ENCODE data around the gene CORO2A. TPM values are rescaled to one million over a fixed set of nuclear protein-coding genes. Genes with fewer than 3 reads are reported as not detected.

Gene CORO2A
- total RNA-seq, 1 experiment from 2014 or later, result 30.5 TPM

DNA sequence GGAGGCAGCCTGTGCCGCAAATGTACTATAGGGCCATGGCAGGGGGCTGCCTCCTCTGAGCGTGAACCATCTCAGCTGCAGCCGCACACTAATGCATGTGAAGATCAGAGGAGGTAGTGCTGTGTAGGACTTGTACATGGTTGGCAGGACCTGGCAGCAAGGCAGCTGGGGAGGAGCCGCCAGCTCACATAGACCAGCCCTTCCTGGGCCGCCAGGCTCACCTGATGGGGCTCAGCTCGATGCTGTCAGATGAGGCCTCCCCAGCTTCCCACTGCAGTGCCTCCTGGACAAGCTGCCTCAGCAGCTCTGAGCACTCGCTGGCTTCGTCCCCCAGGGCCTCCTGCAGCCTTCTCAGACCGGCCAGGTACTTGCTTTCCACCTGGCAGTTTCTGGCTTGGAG, 18.0 kb upstream of the CORO2A start:
- H3K4me3 ChIP-seq (ENCODE audit: insufficient read depth, low read depth, low read length), result no peak overlapping the region
- no peak for DNase-seq
- peaks cover 4% of the 10 kb centered on the region; the same call in 1 of the 2 replicates for H3K36me3 ChIP-seq (replicated peaks; ENCODE audit: control insufficient read depth, insufficient read depth, low read length)
- no peaks in the 10 kb centered on the region for H3K27me3 ChIP-seq (ENCODE audit: control insufficient read depth, insufficient read depth, low read length)

DNA sequence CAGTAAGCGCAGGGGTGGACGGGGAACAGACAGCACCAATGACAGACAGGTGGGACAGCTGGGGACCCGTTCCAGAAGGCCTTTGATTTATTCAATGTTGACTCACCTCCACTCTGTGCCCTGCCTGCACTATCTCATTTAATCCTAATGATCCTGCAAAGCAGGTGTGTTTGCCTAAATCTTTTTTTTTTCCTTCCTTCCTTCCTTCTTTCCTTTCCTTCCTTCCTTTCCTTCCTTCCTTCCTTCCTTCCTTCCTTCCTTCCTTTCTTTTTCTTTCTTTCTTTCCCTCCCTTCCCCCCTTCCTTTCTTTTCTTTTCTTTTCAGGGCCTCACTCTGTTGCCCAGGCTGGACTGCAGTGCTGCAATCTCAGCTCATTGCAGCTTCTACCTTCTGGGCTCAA, 17.1 kb upstream of the CORO2A start:
- Histone ChIP-seq H3K27me3 (ENCODE audit: control insufficient read depth, insufficient read depth, low read length) (no peaks in the 10 kb centered on the region), H3K4me3 (ENCODE audit: insufficient read depth, low read depth, low read length) (no peak overlapping the region), H3K36me3 (replicated peaks; ENCODE audit: control insufficient read depth, insufficient read depth, low read length) (peaks cover 2% of the 10 kb centered on the region; the same call in 1 of the 2 replicates)
- DNase-seq, result no peak

DNA sequence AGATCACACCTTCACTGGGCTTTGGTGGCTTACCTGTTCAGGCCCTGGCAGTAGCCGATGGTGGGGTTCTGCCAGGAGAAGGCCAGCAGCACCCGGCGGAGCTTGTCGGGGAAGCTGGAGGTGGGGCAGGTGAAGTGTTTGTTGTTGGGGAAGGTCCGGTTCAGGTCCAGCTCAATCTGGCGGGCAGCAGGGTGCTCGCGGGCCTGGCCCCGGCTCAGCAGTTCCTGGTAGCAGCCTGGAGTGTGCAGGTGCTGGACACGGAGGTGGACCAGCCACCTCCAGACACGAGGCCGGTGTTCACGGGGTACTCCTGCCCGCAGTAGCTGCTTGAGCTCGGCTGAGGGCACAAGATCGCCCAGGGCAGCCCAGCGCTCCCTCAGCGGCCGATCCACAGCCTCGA, 16.2 kb upstream of the CORO2A start:
- DNase-seq, result no peak

DNA sequence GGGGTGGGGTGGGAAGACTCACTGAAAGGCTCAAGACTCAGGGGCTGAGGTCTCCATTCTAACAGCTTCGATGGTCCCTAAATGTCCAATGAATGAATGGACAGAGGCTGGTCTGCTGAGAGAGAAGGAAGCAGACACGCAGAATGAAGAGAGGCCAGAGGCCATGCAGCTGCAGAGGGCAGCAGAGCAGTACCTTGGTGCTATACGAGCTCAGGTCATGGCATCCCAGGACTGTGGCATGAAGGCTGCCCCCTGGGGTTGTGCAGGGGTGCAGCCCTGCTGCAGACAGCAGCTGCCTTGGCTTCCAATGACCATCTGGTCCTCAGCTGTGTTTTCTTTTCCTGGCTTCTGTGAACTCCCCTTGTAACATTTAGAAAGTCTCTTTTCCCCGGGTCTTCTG, 15.2 kb upstream of the CORO2A start:
- DNase-seq, result no peak
- Histone ChIP-seq H3K4me3 (ENCODE audit: insufficient read depth, low read depth, low read length) (no peak overlapping the region), H3K27me3 (ENCODE audit: control insufficient read depth, insufficient read depth, low read length) (no peaks in the 10 kb centered on the region), H3K36me3 (replicated peaks; ENCODE audit: control insufficient read depth, insufficient read depth, low read length) (peaks cover 2% of the 10 kb centered on the region; the same call in 1 of the 2 replicates)

More for the DNA sequence above, 16.2 kb upstream of the CORO2A start:
- Histone ChIP-seq H3K27me3 (ENCODE audit: control insufficient read depth, insufficient read depth, low read length) (no peaks in the 10 kb centered on the region), H3K4me3 (ENCODE audit: insufficient read depth, low read depth, low read length) (no peak overlapping the region), H3K36me3 (replicated peaks; ENCODE audit: control insufficient read depth, insufficient read depth, low read length) (peaks cover 2% of the 10 kb centered on the region; the same call in 1 of the 2 replicates)

DNA sequence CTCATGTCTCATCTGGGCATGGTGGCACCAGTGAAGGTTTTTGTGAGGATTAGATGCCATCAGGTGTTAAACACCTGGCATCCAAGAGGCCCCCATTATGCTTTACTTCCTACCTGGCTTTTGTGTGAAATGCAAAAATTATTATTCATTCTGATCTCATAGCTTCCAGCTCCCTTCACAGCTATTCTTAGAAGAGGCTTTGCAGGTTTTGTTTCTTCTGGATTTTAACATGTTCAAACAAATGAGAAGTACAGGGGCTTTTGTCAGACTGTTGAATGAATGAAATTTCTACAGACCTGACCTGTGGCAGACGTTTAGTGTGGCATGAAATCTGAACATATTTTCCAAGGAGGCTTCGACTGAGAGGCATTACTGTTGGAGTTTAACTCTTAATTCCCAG, 14.3 kb upstream of the CORO2A start:
- no peak overlapping the region for H3K4me3 ChIP-seq (ENCODE audit: insufficient read depth, low read depth, low read length)
- DNase-seq, result no peak
- H3K36me3 ChIP-seq (replicated peaks; ENCODE audit: control insufficient read depth, insufficient read depth, low read length), result peaks cover 2% of the 10 kb centered on the region; the same call in 1 of the 2 replicates
- H3K27me3 ChIP-seq (ENCODE audit: control insufficient read depth, insufficient read depth, low read length), result no peaks in the 10 kb centered on the region

DNA sequence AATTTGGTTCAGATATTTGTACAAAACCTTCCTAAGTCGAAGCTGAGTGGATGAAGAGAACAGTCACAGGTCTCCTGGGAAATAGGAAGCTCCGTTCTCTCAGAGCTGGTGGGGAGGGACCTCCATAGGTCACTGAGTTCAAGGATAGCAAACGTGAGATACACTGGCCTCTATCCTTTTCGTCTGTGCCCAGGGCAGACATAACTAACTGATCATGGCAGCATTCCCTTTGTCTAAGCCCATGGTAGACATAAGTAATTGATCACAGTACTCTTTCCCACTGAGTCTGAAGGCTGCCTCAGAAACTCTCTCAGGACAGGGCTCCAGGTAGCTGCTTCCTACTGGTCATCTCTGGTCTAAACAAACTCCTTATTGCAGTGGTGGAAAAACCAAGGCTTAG, 12.3 kb upstream of the CORO2A start:
- 0 out of 2 replicates have a peak, but pooled peaks cover 1% of the 10 kb centered on the region for H3K36me3 ChIP-seq (replicated peaks; ENCODE audit: control insufficient read depth, insufficient read depth, low read length)
- H3K27me3 ChIP-seq (ENCODE audit: control insufficient read depth, insufficient read depth, low read length), result no peaks in the 10 kb centered on the region
- H3K4me3 ChIP-seq (ENCODE audit: insufficient read depth, low read depth, low read length), result no peak overlapping the region
- DNase-seq, result no peak

DNA sequence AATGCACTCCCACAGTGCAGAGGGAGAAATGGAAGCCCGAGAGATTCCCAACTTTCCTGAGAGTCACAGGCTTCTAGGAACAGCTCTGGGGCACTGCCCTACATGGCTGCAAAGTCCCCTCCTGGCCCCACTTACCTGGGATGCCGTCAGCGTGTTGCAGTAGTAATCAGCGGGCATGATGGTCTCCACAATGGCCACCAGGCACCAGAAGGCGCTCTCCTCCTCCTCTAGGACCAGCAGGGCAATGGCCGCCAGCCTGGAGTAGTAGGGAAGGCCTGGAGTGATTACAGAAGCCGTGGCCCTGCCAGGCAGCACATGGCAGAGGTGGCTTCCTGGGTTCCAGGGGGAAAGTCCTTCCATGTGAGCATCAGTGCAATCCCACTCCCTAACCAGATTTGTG, 10.7 kb upstream of the CORO2A start:
- no peaks in the 10 kb centered on the region for H3K27me3 ChIP-seq (ENCODE audit: control insufficient read depth, insufficient read depth, low read length)
- peaks cover 1% of the 10 kb centered on the region; the same call in 1 of the 2 replicates for H3K36me3 ChIP-seq (replicated peaks; ENCODE audit: control insufficient read depth, insufficient read depth, low read length)
- DNase-seq, result no peak
- no peak overlapping the region for H3K4me3 ChIP-seq (ENCODE audit: insufficient read depth, low read depth, low read length)

DNA sequence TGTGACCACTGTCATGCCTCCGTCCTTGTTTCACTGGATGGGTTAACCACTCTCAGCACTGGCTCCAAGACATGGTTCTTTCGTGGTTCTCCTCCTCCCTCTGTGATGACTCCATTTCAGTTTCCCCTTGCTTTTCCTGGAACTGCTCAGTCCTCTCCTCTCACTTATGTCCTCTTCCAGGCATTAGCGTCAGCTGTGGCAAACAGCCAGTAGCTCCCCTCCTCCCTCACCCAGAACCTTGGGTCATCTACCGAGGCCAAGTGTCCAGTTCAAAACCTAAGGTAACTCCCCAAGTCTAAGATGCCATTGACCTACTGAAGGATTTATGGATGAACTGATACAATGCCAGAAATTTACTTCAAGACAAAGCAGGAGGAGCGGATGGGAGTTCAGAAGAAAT, 9.8 kb upstream of the CORO2A start:
- Histone ChIP-seq H3K36me3 (replicated peaks; ENCODE audit: control insufficient read depth, insufficient read depth, low read length) (no peaks in the 10 kb centered on the region; the same call in 1 of the 2 replicates), H3K4me3 (ENCODE audit: insufficient read depth, low read depth, low read length) (no peak overlapping the region), H3K27me3 (ENCODE audit: control insufficient read depth, insufficient read depth, low read length) (no peaks in the 10 kb centered on the region)
- DNase-seq, result no peak

DNA sequence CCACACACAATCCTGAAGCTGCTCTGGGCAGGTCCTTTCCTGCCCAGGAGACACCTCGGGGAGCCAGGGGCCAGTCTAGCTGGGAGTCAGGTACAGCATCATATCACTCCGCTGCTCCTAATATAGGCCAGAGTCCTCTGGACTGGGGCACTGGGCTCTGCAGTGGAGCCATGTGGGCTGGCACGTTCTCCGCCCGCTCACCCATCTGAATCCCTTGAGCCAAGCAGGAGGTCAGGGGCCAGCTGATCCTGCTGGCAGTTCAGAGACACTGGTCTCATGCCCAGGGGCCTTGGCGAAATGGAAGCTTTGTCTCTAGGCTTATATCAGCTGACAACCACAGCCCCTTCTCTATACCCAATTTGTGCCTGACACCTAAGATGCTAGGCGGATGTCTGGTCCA, 9.3 kb upstream of the CORO2A start:
- no peak overlapping the region for H3K4me3 ChIP-seq (ENCODE audit: insufficient read depth, low read depth, low read length)
- no peaks in the 10 kb centered on the region; the same call in 1 of the 2 replicates for H3K36me3 ChIP-seq (replicated peaks; ENCODE audit: control insufficient read depth, insufficient read depth, low read length)
- no peak for DNase-seq
- no peaks in the 10 kb centered on the region for H3K27me3 ChIP-seq (ENCODE audit: control insufficient read depth, insufficient read depth, low read length)

DNA sequence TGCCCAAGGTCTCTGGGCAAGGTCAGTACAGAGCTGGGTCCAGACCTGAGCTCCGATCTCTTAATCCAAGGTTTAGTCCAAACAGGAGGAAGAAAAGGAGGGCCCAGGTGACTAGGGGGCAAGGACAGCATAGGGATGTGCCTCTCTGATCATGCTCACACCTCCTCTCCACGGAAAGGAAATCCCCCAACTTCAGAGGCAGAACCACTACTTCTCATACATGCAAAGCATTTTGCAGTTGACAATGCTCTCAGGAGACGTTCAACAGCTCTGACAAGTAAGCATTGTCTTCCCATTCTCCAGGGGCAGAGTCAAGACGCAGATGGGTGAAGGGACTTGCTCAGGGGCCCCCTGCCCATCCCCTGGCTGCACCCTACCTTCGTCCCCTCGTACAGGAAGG, 8.7 kb upstream of the CORO2A start:
- no peak for DNase-seq
- Histone ChIP-seq H3K27me3 (ENCODE audit: control insufficient read depth, insufficient read depth, low read length) (no peaks in the 10 kb centered on the region), H3K36me3 (replicated peaks; ENCODE audit: control insufficient read depth, insufficient read depth, low read length) (no peaks in the 10 kb centered on the region; the same call in 1 of the 2 replicates), H3K4me3 (ENCODE audit: insufficient read depth, low read depth, low read length) (no peak overlapping the region)

DNA sequence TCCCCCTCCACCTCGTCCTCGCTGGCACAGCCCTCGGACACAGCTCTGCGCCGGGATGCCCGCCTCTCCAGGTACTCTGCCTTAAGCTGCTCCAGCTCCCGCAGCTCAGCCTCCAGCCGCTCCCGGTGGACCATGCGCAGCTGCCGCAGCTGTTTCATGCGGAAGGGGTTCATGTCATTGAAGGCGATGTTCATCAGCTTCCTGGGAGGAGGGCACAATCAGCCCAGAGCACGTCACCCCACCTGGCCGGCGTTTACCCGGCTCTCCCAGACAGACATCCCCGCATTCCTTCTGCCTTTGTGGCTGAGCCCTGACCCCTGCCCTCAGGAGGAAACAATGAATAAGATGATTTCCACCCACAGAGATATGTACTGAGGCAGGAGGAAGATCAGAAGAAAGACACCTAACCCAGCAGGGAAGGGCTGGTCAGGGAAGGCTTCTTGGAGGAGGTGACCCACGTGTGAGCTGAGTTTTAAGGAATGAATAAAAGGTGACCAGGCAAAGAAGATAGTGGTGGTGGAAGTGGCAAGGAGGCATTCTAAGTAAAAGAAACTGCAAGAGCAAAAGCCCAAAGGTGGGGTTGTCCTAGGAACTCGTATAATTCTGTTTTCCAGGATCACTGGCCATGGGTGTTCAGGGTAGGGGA, 7.1 kb upstream of the CORO2A start:
- H3K27me3 ChIP-seq (ENCODE audit: control insufficient read depth, insufficient read depth, low read length), result no peaks in the 10 kb centered on the region
- H3K4me3 ChIP-seq (ENCODE audit: insufficient read depth, low read depth, low read length), result no peak overlapping the region
- H3K36me3 ChIP-seq (replicated peaks; ENCODE audit: control insufficient read depth, insufficient read depth, low read length), result no peaks in the 10 kb centered on the region; the same call in 1 of the 2 replicates
- DNase-seq, result peak; percentile 74

DNA sequence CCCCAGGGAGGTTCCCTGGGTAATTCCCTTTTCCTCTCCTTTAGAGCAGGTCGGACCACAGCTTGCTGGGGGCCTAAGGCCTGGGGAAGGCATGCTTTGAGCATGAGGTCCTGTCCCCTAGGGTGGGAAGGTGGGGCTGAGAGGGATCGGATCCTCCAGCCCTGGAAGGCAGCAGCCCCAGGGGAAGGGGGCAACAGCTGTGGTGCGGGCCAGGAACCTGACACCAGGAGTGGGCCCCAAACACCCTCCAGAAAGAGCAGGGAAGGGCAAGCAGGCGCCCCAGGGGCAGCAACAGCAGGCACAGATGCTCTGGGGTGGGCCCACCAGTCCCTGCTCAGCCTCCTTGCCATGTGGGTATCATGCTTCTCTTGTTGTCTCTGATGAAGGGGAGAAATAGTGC, 3.2 kb upstream of the CORO2A start:
- H3K36me3 ChIP-seq (replicated peaks; ENCODE audit: control insufficient read depth, insufficient read depth, low read length), result no peaks in the 10 kb centered on the region; the same call in none of the 2 replicates
- no peak for DNase-seq
- no peak overlapping the region for H3K4me3 ChIP-seq (ENCODE audit: insufficient read depth, low read depth, low read length)
- no peaks in the 10 kb centered on the region for H3K27me3 ChIP-seq (ENCODE audit: control insufficient read depth, insufficient read depth, low read length)

DNA sequence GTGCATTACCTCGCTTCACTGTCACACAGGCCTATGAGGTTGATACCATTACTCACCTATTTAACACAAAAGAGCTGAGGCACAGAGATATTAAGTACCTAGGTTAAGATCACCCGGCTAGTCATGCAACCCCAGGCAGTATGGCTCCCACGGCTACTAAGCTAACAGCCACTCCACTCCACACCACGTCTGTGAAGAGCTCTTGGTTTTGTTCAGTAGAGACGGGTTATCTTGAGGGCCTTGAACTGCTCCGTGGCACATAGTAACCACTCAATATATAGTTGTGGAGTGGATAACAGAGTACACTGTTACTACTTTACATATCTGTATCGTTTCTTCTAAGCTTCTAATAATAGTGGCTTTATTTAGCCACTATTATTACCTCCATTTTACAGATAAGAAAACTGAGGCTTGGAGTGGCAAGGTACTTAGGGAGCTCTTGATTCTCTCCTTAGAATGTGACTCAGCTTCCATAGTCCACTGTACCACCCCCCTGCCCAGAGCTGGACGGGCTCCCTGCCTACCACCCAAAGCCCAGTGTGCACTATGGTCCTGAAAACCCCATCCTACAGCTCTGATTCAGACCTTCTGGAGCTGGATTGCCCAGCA, 1.0 kb upstream of the CORO2A start:
- DNase-seq, result no peak
- Histone ChIP-seq H3K36me3 (replicated peaks; ENCODE audit: control insufficient read depth, insufficient read depth, low read length) (no peaks in the 10 kb centered on the region; the same call in 1 of the 2 replicates), H3K27me3 (ENCODE audit: control insufficient read depth, insufficient read depth, low read length) (no peaks in the 10 kb centered on the region), H3K4me3 (ENCODE audit: insufficient read depth, low read depth, low read length) (peak overlapping the region; percentile 83; the same call in 1 of the 2 replicates)

DNA sequence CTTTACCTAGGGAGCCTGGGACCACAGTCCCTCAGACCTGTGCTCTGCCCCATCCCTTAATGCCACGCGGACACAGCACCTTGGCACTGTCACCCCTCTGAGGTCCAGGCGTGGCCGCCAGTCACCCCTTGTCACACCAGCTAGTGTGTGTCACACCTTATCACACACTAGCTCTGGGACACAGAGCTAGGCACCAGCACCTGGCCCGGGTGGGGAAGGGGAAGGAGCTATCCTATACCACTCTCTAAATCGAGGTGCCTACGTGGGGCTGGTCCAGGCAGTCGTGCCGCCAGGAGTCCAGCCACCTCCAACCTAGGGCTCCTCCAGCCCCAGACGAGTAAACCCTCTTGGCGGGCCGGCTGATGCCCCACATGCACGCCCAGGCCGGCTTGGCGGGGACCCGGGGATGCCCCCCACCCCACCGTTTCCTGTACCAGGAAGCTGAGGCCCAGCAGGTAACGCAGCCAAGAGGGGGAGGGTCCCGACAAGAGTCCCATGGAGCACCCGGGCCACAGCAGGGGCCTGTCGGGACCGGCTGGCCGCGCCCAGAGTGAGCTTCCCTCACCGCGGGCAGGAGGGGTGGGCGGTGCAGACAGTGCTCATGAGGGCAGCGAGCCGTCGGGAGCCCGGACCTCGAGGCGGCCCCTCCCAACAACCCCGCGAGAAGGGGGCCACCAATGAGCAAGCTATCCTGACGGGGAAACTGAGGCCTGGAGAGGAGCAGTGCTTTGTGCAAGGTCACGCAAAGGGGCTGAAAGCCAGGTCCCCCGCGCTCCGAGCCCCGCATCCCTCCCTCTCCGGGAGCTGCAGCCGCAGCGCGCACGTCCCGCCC, 550 bp downstream of the CORO2A start:
- no peaks in the 10 kb centered on the region for H3K27me3 ChIP-seq (ENCODE audit: control insufficient read depth, insufficient read depth, low read length)
- peak overlapping the region; percentile 83 for H3K4me3 ChIP-seq (ENCODE audit: insufficient read depth, low read depth, low read length)
- peak; percentile 88 for DNase-seq
- H3K36me3 ChIP-seq (replicated peaks; ENCODE audit: control insufficient read depth, insufficient read depth, low read length), result no peaks in the 10 kb centered on the region; the same call in 1 of the 2 replicates

Measured in H7 (cell line).